Measurements from ENCODE around the gene ATXN7. TPM values are rescaled to one million over a fixed set of nuclear protein-coding genes. Genes with fewer than 3 reads are reported as not detected.

ATXN7 gene
- total and polyA plus RNA-seq, 2 donors (not counting 1 experiment from before 2014, with no cell fraction given), result 6.3 to 11.1 TPM

DNA sequence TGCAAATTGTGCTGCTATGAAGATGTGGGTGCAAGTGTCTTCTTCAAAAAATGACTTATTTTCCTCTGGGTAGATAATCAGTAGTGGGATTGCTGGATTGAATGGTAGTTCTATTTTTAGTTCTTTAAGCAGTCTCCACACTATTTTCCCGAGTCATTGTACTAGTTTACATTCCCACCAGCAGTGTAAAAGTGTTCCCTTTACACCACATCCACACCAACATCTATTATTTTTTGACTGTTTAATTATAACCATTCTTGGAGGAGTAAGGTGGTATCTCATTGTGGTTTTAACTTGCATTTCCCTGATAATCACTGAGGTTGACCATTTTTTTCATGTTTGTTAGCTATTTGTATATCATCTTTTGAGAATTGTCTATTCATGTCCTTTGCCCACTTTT lies 179.3 kb downstream of the ATXN7 start:
- Histone ChIP-seq H3K36me3 (ENCODE audit: control insufficient read depth, insufficient read depth, low read length) (no peaks in the 10 kb centered on the region), H3K4me3 (replicated peaks in 1 of 4; ENCODE audit: control extremely low read depth in 1 of 4, insufficient read depth in 1 of 4, low read depth in 3 of 4, low read length in 4 of 4) (no peak overlapping the region), H4K20me1 (ENCODE audit: control insufficient read depth, extremely low read depth, insufficient read depth, low read length) (no peaks in the 10 kb centered on the region), H3K27me3 (ENCODE audit: control insufficient read depth, insufficient read depth, low read length) (no peaks in the 10 kb centered on the region), H3K79me2 (ENCODE audit: control insufficient read depth, insufficient read depth, low read length) (no peaks in the 10 kb centered on the region), H2AFZ (ENCODE audit: low read length) (no peak overlapping the region), H3K9ac (ENCODE audit: insufficient read depth, low read length) (no peak overlapping the region), H3K4me2 (ENCODE audit: extremely low read depth, insufficient read depth, low read length) (no peak overlapping the region), H3K4me1 (ENCODE audit: control insufficient read depth, extremely low read depth, insufficient read depth, low read length) (no peaks in the 10 kb centered on the region), H3K9me3 (ENCODE audit: control insufficient read depth, insufficient read depth, low read depth, low read length) (no peaks in the 10 kb centered on the region), H3K27ac (ENCODE audit: insufficient read depth, low read length) (no peak overlapping the region)
- DNase-seq (ENCODE audit: low read depth in 2 of 2), result no peak
- TF ChIP-seq, protein P1, sequence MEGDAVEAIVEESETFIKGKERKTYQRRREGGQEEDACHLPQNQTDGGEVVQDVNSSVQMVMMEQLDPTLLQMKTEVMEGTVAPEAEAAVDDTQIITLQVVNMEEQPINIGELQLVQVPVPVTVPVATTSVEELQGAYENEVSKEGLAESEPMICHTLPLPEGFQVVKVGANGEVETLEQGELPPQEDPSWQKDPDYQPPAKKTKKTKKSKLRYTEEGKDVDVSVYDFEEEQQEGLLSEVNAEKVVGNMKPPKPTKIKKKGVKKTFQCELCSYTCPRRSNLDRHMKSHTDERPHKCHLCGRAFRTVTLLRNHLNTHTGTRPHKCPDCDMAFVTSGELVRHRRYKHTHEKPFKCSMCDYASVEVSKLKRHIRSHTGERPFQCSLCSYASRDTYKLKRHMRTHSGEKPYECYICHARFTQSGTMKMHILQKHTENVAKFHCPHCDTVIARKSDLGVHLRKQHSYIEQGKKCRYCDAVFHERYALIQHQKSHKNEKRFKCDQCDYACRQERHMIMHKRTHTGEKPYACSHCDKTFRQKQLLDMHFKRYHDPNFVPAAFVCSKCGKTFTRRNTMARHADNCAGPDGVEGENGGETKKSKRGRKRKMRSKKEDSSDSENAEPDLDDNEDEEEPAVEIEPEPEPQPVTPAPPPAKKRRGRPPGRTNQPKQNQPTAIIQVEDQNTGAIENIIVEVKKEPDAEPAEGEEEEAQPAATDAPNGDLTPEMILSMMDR (conservative IDR thresholded peaks at IDR 0.05 in 1 of 2, IDR thresholded peaks at IDR 0.05 in 1 of 2; ENCODE audit: low read depth in 1 of 2, low read length in 2 of 2), result no peak
- no peak for TF ChIP-seq EZH2 (IDR thresholded peaks at IDR 0.05; ENCODE audit: low read length, missing control alignments)

DNA sequence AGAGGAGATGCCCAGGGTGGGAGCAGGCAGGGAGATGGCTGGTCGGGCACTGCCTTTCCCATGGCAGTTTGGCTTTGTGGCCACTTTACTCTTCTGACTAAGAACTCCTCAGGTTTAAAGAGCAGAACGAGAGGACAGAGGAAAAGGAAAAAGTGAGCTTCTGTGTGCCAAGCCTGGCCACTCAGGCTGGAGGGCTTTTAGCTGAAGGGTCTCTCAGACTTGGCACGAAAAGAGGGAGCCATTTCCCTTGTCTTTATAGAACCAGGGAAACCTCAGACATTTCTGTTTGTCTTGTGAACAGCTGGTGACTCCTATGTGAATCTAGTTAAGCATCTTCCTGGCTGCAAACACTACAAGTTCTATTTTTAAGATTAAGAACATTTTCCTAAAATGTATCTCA lies 182.9 kb downstream of the ATXN7 start:
- Histone ChIP-seq H2AFZ (ENCODE audit: low read length) (no peak overlapping the region), H3K27ac (ENCODE audit: insufficient read depth, low read length) (no peak overlapping the region), H3K79me2 (ENCODE audit: control insufficient read depth, insufficient read depth, low read length) (no peaks in the 10 kb centered on the region)

DNA sequence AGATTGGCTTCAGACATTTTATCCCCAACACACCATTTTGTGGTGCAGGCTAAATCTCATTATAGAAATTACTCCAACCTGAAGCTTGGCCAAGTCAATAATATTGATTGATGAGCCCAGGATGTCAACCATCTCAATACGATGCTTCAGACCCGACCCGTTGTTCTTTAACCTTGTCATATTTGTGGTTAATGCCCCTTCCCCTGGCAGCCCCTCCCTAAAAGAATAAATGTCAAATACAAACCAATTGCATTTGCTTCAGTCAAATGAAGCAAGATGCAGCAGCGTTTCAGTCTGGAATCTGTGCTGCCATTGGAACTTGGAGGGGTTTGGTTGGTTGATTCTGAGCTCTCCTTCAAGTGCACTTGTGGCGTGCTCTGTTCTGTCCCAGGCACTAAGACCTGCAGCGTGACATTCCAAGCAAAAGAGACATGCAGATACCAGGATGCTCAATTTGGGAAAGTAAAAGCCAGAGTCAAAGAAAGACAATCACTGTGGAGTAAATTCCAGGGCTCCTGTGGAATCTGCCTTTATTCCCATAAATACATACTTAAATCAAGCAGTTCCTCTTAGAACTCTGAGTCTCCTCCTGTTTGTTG lies 183.4 kb downstream of the ATXN7 start:
- H3K79me2 ChIP-seq (ENCODE audit: control insufficient read depth, insufficient read depth, low read length), result no peaks in the 10 kb centered on the region
- no peak overlapping the region for H3K27ac ChIP-seq (ENCODE audit: insufficient read depth, low read length)
- no peaks in the 10 kb centered on the region for H4K20me1 ChIP-seq (ENCODE audit: control insufficient read depth, extremely low read depth, insufficient read depth, low read length)
- no peaks in the 10 kb centered on the region for H3K27me3 ChIP-seq (ENCODE audit: control insufficient read depth, insufficient read depth, low read length)
- no peak for TF ChIP-seq EZH2 (IDR thresholded peaks at IDR 0.05; ENCODE audit: low read length, missing control alignments)
- TF ChIP-seq, protein P1 (conservative IDR thresholded peaks at IDR 0.05 in 1 of 2, IDR thresholded peaks at IDR 0.05 in 1 of 2; ENCODE audit: low read depth in 1 of 2, low read length in 2 of 2), result no peak
- no peaks in the 10 kb centered on the region for H3K4me1 ChIP-seq (ENCODE audit: control insufficient read depth, extremely low read depth, insufficient read depth, low read length)
- H3K4me2 ChIP-seq (ENCODE audit: extremely low read depth, insufficient read depth, low read length), result no peak overlapping the region
- H3K4me3 ChIP-seq (replicated peaks in 1 of 4; ENCODE audit: control extremely low read depth in 1 of 4, insufficient read depth in 1 of 4, low read depth in 3 of 4, low read length in 4 of 4), result no peak overlapping the region
- H3K9ac ChIP-seq (ENCODE audit: insufficient read depth, low read length), result no peak overlapping the region
- no peaks in the 10 kb centered on the region for H3K36me3 ChIP-seq (ENCODE audit: control insufficient read depth, insufficient read depth, low read length)
- DNase-seq (ENCODE audit: low read depth in 2 of 2), result no peak
- H3K9me3 ChIP-seq (ENCODE audit: control insufficient read depth, insufficient read depth, low read depth, low read length), result no peaks in the 10 kb centered on the region
- no peak overlapping the region for H2AFZ ChIP-seq (ENCODE audit: low read length)

More for the DNA sequence above, 182.9 kb downstream of the ATXN7 start:
- H3K36me3 ChIP-seq (ENCODE audit: control insufficient read depth, insufficient read depth, low read length), result no peaks in the 10 kb centered on the region
- no peak overlapping the region for H3K4me2 ChIP-seq (ENCODE audit: extremely low read depth, insufficient read depth, low read length)
- H3K4me1 ChIP-seq (ENCODE audit: control insufficient read depth, extremely low read depth, insufficient read depth, low read length), result no peaks in the 10 kb centered on the region
- no peak overlapping the region for H3K4me3 ChIP-seq (replicated peaks in 1 of 4; ENCODE audit: control extremely low read depth in 1 of 4, insufficient read depth in 1 of 4, low read depth in 3 of 4, low read length in 4 of 4)
- no peak for DNase-seq (ENCODE audit: low read depth in 2 of 2)
- H3K27me3 ChIP-seq (ENCODE audit: control insufficient read depth, insufficient read depth, low read length), result no peaks in the 10 kb centered on the region
- no peak overlapping the region for H3K9ac ChIP-seq (ENCODE audit: insufficient read depth, low read length)
- H3K9me3 ChIP-seq (ENCODE audit: control insufficient read depth, insufficient read depth, low read depth, low read length), result no peaks in the 10 kb centered on the region
- H4K20me1 ChIP-seq (ENCODE audit: control insufficient read depth, extremely low read depth, insufficient read depth, low read length), result no peaks in the 10 kb centered on the region
- TF ChIP-seq, protein P1 (conservative IDR thresholded peaks at IDR 0.05 in 1 of 2, IDR thresholded peaks at IDR 0.05 in 1 of 2; ENCODE audit: low read depth in 1 of 2, low read length in 2 of 2), result no peak
- no peak for TF ChIP-seq EZH2 (IDR thresholded peaks at IDR 0.05; ENCODE audit: low read length, missing control alignments)

Measured in fibroblast of lung (primary cell).